GM12891 (cell line): ENCODE data around the gene CGNL1.

Experiments
- PAX5 ChIP-seq: IDR thresholded peaks from 2 replicates; pipeline ENCODE4 v1.6.1; 2011; ENCODE audit warnings: low read length, moderate library complexity, mild to moderate bottlenecking; ENCODE audit not compliant: insufficient read depth, severe bottlenecking
- POLR2A ChIP-seq: IDR thresholded peaks from 2 replicates; pipeline ENCODE4 v1.6.1; 2011; ENCODE audit warnings: low read depth, low read length, control low read depth
- POLR2AphosphoS5 ChIP-seq: IDR thresholded peaks from 2 replicates; pipeline ENCODE4 v1.6.1; 2011; ENCODE audit warnings: low read depth, low read length, control low read depth
- TAF1 ChIP-seq: IDR thresholded peaks from 2 replicates; pipeline ENCODE4 v1.6.1; 2011; ENCODE audit warnings: low read depth, low read length, control low read depth

- TF ChIP-seq POLR2A (no peak), POLR2AphosphoS5 (no peak), TAF1 (no peak), PAX5 (no peak)
Observed at GRCh38 chr15:57526615-57527014, 150.3 kb downstream of the CGNL1 start.
